GM18520 (cell line): ENCODE measurements around the gene CCDC15.
"Not testable (repeated sequence)": the region's sequence is repeated elsewhere in the genome, so short reads cannot be mapped to it uniquely, and the experiment has no call there.

Source experiments
- ATAC-seq: cut with Tn5 transposase; IDR thresholded peaks from one replicate; pipeline ENCODE4 v1.9.1; 2021; ENCODE audit not compliant: unreplicated experiment

The CCDC15 gene

DNA sequence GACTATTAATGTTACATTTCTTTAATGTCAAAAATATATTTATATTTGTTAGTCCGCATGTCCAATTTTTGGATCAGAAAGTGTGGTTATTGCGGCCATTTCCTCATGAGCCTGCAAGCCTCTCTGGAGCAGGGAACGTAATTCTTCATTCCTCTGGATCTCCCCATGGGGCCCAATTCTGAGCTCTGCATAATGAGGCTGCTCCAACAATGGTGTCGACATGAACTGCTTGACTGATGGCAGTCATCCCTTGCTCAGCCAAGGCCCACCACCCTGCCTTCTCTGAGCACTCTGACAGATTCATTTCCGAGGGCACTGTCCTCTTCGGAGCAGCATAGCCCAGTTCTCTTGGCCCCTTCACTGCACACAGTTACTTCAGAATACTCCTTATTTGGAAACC is 15.0 kb upstream of the CCDC15 start:
- no peak for ATAC-seq

DNA sequence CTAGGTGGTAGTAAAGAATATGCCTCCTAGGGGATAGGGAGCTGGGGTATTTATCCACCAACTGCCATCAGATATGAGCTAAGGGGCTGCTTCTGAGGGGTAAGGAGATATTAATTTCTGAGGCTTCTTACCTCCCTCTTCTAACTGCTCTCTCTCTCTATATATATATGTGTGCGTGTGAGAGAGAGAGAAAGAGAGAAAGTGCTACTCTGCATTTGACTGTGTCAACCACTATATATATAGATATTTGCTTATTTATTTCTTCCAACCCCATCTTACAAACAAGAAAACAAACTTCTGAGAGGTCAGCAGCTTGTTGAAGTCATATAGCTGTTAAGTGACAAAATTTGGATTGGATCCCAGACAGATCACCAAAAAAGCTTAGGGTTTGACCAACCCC is 12.3 kb upstream of the CCDC15 start:
- no peak for ATAC-seq

DNA sequence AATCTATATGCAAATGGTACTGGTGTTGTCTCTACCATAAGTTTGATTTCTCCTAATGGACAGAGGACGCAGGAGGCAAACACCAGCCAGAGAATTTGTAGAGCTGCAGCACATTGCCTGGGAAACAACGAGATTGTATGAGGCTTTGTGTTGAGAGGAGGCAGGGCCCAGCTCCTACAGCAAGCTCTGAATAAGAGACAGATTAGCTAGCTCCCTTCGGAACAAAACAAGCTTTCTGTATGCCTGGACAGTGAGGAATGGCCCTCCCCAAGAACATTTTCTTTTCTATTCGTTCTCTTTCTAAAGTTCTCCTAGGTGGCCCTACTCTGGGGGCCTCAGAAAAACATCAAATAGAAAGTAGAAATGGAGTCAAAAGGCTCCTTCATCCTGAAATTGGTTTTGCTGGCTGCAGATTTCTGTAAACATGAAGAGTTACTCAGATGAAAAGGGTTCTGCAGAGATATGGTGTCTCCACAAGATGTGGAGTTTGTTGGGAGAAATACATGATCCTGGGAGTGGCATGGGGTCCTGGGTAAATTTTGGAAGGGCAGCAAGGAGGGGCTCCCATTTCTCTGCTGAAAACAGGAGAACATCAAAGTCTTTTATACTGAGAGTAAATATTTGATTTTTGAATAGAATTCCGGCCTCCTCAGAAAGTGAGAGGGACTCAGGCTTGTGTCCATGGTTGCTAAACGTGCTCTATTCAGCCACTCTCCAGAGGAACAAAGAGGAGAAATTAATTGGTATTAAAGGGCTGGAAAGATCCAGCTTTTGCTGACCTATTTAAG is 11.3 kb upstream of the CCDC15 start:
- ATAC-seq: no peak

DNA sequence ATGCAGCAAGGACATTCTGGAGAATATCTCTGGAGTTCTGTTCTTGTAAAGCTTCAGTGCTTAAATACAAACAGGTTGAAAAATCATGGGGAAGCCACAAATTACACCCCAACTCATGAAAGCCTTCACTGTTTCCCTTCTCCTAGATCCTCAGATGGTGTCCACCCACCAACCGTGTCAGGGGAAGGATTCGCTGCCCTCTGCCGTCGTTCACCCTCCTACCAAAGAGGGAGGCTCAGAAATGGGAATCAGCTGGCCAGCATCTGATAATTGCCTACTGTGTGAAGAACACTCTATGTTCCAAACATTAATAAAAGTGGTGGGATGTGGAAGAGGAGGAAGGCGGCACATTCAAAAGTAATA is 10.8 kb upstream of the CCDC15 start:
- ATAC-seq: no peak

DNA sequence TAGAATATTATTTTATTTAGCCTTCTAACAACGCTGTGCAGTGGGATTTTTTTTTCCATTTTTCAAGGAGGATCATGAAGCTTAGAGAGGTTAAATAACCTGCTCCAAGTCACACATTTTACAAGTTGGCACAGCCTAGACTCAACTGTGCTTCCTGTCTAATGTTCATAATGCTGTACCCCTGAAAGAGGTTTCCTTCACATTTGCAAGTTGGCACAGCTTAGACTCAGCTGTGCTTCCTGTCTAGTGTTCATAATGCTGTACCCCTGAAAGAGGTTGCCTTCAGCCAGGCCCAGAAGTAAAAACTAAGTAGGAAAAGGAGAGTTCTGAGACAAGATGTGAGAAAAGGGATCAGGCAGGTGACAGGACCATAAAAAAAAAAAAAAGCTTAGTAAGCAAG is 10.3 kb upstream of the CCDC15 start:
- ATAC-seq: no peak

DNA sequence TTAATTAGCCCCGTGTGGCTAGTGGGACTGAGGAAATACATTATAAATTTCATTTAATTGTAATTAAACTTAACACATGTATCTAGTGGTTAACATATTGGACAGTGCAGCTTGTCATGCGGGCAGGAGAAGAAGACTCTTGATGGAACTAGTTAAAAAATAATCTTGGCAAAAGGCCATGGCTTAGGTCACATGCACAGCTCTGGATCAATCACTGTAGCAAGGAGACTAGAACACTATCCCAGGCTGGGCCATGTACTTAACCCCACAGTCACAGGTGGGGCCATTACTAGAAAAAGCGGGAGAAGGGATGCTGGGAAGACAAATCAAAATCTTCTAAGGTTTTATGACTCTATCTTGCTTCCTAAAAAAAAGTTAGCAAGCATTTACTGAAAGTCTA is 9.4 kb upstream of the CCDC15 start:
- no peak for ATAC-seq

DNA sequence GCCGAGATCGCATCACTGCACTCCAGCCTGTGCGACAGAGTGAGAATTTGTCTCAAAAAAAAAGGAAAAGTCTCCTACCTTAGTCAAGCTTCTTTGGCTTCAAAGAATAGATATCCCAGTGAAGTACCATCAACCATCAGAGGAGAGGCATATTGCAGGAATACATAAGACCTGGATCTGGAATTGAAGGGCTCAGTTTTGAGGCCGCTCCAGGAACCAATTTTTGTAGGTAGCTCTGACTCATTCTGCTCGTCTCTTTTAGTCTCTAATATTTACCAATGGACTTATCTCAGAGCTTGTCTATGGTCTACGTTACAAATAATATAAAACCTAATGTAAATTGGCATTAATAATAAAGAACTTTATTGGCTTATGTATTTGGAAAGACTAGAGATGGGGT is 8.2 kb upstream of the CCDC15 start:
- no peak for ATAC-seq

DNA sequence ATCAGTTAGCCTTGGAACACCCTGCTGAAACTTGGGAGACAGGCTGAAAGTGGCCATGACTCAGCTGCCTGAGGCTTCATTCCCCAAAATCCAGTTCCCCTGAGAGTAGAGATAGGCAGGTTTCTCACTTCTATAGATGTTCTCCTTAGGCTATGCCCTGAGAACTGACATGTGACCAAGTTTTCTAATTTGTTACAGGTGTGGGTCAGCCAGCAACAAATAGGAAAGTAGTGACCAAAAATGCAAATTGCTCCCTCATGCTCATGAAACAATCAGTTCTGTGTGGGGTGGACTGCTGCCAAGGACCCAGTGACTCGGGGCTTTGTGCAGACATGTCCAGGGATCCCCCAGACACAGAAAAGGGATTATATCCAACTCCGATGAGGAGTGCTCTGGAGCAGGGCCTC is 7.3 kb upstream of the CCDC15 start:
- ATAC-seq: no peak

DNA sequence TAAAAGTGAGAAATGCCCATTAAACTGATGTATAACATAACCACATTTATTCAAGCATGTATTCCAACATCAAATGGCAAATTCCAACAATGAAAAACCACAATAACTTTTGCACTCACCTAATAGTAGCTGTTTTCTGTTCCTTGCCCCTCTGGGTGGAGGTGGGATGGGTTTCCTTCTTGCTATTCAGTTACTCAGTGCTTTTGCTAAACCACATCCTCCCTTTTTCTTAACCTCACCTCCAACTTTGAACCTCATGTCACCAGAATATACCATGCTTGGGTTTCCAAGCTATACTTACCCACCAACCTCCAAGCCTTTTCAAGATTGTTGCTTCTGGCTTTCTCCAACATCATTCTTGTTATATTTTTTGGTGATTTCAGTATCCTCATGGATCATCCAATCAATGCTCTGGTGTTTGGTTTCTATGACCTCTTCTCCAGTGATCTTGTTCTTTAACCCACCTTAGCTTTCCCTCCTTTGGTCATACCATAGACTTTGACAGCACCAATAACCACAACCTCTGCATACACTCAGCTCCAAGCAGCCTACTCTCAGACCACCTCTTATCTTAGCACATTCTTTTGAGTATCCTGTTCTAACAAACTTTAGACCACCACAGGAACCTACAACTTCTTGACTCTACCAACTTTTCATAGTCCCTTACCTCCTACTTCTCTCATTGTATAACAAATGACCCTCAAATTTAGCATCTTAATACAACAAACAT is 3.2 kb upstream of the CCDC15 start:
- ATAC-seq: no peak

DNA sequence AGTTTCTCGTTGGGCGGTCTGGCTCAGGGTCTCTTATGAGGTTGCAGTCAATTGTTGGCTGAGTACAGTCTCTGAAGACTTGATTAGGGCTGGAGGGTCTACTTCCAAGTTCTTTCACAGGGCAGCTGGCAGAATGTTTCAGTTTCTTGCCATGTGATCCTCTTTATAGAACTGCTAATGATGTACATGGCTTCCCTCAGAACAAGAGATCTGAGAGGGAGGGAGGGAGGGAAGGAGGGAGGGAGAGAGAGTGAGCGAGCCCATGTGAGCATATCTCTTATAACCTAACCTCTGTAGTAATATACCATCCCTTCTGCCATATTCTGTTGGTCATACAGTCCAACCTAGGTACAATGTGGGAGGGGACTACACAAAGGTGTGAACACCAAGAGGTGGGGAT is 2.7 kb upstream of the CCDC15 start:
- no peak for ATAC-seq

DNA sequence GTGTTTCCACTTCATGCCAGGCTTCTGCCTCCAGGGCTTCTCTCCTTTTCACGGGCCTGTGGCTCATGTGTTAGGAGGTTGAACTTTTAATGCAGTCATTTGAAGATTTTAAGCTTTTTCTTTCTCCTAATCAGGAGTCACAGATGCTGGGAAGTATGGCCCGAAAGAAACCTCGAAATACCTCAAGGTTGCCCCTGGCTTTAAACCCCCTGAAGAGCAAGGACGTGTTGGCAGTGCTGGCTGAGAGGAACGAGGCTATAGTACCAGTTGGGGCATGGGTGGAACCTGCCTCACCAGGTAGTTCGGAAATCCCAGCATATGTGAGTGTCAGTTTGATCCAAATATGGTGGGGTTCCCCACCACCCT is 571 bp downstream of the CCDC15 start:
- ATAC-seq: no peak

DNA sequence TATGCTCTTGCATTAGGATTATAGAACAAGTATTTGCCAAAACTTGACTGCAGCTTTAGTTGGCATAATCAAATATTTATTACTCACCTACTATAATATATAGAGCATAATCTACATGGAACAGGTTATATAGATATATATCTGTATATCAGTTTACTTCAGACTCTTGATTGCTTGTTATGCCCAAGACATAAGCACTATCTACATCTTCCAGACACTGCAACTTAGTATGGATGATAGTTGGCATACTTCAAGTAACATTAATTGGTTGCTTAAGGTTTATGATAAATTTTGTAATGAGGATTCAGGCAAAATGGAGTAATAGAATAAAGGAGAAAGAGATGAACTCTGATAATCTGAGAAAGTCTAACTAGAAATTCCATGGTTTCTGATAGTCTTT is 1.0 kb downstream of the CCDC15 start:
- ATAC-seq: no peak

DNA sequence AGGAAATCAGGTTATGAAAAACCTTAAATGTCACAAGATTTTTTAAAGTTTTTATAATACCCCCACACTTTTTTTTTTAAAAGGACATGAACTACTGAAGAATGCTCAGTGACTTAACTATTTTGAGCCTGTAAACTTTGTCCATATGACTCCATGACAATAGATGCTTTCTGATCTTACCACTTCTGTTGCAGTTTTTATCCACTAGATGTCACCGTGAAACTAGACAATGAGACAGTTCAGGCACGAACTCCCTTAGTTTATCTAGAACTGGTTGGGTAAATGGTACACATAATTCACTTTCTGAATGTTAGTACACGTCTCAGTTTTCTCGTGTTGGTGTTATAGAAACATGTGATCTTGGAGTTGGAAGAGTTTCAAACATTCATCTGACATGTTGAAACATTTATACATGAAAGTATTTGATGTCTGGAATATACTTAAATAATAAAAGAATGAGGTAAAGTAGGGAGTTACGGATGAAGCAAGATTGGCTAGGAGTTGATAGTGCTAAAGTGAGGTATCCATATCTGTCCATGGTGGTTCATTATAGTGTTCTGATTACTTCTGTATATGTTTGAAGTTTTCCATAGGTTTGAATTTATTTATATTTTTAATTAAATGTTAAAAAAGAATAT is 8.1 kb downstream of the CCDC15 start:
- ATAC-seq: peak; percentile 96

DNA sequence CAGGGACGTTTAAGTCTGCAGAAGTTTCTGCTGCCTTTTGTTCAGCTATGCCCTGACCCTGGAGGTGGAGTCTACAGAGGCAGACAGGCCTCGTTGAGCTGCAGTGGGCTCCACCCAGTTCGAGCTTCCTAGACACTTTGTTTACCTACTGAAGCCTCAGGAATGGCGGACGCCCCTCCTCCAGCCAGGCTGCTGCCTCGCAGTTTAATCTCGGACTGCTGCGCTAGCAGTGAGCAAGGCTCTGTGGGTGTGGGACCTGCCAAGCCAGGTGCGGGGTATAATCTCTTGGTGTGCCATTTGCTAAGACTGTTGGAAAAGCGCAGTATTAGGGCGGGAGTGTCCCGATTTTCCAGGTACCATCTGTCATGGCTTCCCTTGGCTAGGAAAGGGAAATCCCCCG is 14.2 kb downstream of the CCDC15 start:
- ATAC-seq: not testable (repeated sequence)

DNA sequence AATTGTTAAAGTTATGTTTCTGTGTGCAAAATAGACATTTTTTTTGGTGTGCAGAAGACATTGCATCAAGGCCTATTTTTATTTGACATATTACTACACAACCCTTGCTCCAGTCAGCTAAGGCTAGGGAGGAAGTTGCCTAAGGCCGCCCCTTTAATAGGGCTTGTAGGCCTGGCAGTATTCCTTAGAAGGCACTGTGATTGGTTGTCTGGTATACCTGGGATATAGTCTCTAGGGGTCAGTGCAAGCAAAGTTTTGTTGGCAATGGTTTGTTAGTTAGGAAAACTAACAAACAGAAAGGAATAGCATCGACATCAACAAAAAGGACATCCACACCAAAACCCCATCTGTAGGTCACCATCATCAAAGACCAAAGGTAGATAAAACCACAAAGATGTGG is 16.9 kb downstream of the CCDC15 start:
- no peak for ATAC-seq

DNA sequence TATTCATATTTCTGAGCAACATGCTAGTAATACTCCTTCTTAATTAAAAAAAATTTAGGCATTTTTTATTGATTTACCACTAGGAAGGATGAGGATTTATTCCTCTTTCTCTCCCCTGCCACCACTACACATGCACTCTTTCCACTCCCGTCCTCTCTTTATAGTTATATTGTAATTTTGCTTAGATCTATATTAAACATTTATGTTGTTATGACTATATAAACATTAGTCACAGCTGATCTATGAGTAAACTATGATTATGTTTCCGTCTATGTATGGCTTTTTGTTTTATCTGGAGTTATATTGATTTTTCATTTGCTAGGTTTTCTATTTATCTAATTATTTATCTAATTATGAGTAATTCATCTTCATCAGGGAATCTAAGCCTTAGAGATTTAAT is 17.8 kb downstream of the CCDC15 start:
- no peak for ATAC-seq

DNA sequence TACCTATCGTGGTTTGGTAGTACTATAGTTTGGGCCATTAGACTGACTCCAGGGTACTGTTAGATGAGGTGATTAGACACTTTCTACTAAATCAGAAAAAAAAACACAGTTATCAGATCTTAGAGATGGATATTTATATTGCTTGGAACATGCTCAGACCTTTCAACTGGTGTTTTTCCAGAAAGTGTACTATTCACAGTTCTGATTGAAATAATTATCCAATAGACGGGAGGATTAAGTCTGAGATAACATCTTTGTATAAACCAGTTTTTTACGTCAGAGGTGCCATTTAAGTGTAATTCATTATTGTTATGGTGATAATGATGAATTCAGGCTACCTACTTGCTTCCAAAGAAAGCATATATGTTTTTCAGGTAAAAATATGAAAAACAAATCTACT is 22.5 kb downstream of the CCDC15 start:
- ATAC-seq: no peak

DNA sequence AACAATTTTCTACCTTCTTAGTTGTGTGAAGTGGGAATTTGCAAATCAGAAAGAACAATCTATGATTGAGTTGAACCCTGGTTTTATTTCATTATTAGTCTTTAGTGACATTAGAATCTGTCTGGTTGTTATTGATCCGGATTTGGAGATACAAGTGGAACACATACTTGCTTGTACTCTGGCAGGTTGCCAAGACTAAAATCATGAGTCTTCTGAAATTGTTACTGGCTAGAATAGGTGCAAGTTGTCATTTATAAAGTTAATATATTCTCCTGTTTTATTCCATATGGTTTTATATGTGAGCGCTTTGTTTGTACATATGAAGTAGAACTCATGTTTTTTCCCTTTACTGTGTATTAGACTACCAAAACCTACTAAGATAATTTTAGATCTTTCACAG is 23.0 kb downstream of the CCDC15 start:
- no peak for ATAC-seq

DNA sequence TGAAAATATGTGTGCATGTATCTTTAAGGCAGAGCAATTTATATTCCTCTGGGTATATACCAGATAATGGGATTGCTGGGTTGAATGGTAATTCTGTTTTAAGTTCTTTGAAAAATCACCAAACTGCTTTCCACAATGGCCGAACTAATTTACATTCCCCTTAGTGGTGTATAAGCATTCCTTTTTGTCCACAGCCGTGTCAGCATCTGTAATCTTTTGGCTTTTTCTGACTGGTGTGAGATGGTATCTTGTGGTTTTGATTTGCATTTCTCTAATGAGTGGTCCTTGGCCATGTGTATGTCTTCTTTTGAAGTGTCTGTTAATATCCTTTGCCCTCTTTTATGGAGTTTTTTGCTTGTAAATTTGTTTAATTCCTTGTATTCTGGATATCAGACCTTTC is 24.3 kb downstream of the CCDC15 start:
- no peak for ATAC-seq

DNA sequence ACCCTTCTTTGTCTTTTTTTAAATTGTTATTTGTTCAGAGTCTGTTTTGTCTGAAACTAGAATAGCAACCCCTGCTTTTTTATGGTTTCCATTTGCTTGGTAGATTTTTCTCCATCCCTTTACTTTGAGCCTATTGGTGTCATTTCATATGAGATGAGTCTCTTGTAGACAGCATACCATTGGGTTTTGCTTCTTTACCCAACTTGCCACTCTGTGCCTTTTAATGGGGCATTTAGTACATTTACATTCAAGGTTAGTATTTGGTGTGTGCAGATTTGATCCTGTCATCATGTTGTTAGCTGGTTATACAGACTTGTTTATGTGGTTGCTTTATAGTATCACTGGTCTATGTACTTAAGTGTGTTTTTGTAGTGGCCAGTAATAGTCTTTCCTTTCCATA is 28.0 kb downstream of the CCDC15 start:
- no peak for ATAC-seq

DNA sequence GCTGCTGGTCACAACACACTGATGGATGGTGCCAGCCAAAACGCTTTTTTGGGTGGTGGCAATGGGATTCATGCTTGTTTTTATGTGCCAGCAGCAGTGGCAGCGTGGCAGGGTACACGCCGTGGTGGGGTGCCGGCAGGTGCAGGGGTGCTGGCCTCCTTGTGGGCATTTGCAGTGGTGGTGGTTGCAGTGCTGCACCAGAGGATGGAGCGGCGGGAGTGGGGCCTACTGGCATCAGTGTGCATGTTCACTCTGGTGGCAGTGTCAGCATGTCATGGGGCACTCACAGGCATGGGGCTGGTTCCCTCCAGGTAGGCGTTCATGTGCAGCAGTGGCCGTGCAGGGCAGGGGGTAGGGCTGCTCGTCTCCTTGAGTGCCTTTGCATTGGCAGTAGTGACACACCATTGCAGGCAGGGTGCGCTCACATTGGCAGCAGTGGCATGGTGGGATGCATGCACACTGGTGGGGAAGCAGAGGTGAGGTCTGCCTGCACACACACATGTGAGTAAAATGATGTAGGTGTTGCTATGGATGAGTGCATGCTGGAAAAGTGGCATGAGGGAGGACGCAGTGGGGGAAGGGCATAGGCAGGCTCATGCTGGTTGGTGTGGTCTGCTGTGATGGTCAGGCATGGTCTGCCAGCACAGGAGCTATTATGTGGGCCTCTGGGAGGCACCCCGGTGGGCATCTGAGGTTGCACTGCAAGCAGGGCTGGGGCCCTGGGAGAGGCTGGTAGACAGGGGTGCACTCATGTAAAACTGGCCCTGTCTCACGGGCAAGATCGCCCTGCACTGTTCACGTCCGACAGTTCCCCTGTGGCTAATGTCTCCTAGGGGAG is 29.9 kb downstream of the CCDC15 start:
- no peak for ATAC-seq

DNA sequence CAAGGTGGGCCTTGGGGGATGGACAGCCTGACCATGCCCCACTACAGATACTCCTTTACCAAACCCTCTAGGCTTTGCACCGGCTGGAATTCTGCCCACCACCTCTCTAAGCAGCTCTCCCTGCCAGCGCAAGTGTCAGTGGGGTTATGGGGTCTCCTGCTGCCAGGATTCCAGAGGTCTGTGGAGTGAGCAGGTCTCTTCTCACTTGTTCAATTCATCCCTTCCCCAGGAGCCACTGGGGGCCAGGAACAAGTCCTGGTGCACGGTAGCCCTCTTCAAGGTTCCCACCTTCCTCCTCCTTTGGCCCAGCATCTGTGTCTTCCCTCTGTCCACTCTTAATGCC is 30.5 kb downstream of the CCDC15 start:
- no peak for ATAC-seq
